HG02943 (cell line): ENCODE results near the gene PCDHGA1.
A peak's percentile ranks its signal among the peaks of the same experiment; 100 is the strongest.

Experiments used
- ATAC-seq: cut with Tn5 transposase; IDR thresholded peaks from one replicate; pipeline ENCODE4 v1.9.1; 2021; ENCODE audit warnings: mild to moderate bottlenecking, low read depth, moderate library complexity; ENCODE audit not compliant: unreplicated experiment

Gene PCDHGA1

GRCh38 chr5:141488591-141489561, 158.6 kb downstream of the PCDHGA1 start, which contains the start of gene PCDHGC5:
PCDHGC5 (plus strand) TSS chr5:141489081; CDS start chr5:141489241, 160 bp downstream.
- ATAC-seq = no peak

GRCh38 chr5:141489841-141490240, 159.5 kb downstream of the PCDHGA1 start:
- ATAC-seq = no peak

- no peak for ATAC-seq
Measured at GRCh38 chr5:141490271-141490670, 160.0 kb downstream of the PCDHGA1 start.

DNA sequence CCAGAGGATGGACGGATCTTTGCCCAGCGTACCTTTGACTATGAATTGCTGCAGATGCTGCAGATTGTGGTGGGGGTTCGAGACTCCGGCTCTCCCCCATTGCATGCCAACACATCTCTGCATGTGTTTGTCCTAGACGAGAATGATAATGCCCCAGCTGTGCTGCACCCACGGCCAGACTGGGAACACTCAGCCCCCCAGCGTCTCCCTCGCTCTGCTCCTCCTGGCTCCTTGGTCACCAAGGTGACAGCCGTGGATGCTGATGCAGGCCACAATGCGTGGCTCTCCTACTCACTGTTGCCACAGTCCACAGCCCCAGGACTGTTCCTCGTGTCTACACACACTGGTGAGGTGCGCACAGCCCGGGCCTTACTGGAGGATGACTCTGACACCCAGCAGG, 160.5 kb downstream of the PCDHGA1 start:
- no peak for ATAC-seq

GRCh38 chr5:141491323-141492167, 161.2 kb downstream of the PCDHGA1 start:
- no peak for ATAC-seq

DNA sequence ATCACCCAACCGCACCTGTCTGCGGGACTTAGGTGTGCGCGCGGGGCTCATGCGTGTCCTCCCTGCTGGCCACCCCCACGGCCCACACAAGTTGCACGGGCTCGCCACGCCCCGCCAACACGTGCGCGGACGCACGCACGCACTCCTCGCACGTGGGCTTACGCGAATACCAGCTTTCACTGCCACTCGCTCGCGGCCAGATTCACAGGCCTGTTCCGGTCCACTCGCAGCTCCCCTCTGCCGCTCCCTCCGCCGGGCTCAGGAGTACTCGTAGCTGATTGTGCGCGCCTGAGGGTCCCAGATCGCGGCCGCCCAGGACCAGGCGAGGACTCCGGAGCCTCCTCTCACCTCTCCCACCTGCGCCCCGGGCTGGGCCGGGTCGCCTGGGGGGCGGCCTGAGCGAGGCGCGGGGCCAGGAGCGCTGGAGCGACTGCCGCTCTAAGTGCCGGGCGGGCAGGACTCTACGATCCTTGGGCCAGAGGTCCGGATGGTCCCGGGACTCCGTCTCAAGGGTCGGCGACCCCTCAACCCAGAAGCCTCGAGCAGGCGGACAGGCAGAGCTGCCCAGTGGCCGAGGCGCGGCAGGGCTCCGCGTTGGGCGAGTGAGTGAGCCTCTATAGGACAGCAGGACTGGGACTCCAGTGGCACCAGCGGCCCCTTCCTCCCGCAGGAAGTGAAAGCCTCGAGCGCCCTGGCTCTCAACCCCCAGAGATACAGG, 162.0 kb downstream of the PCDHGA1 start:
- no peak for ATAC-seq

GRCh38 chr5:141493500-141494422, 163.4 kb downstream of the PCDHGA1 start:
- no peak for ATAC-seq

DNA sequence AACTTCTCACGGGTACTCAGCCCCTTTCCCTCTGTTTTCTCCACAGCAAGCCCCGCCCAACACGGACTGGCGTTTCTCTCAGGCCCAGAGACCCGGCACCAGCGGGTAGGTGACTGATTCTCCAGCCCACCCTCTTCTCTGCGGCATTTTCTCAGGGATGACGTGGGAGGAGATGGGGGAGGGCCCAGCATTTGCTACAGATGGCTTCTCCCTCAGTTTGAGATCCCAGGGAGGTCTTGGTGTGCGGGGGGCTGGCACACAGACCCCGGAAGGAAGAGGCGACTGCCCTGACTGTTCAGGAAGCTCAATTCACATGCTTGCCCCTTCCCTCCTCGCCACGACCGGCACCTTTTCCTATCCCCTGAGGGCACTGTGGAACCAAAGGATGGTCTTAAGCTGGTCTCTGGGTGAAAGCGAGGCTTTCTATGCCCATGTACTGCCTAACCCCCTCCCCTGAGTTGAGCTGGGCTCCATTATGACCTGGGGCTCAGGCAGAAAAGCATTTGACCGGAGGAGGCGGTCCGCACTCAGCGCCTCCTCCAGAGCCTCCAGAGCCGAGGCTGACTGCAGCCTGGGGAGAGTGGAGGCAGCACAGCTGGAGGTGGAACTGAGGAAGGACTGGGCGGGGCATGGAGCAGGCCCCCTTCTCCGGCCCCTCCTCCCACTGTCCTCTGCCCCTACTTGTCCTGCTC, 164.6 kb downstream of the PCDHGA1 start:
- ATAC-seq = no peak

DNA sequence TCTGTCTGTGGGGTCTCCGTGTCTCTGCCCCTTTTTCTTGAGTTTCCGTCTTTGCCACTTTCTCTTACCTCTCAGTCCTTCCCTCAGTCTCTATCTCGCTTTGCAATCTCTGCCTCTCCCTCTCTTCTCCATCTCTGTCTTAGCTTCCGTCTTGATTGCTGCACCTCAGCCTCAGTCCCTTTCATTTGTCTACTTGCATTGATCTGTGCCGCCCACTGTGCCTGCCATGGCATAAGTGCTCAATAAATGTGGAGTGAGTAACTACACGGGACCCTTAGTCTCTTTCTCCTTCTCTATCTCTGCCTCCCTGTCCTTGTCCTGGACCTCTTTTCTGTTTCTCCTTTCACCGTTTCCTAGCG, 165.1 kb downstream of the PCDHGA1 start:
- no peak for ATAC-seq

DNA sequence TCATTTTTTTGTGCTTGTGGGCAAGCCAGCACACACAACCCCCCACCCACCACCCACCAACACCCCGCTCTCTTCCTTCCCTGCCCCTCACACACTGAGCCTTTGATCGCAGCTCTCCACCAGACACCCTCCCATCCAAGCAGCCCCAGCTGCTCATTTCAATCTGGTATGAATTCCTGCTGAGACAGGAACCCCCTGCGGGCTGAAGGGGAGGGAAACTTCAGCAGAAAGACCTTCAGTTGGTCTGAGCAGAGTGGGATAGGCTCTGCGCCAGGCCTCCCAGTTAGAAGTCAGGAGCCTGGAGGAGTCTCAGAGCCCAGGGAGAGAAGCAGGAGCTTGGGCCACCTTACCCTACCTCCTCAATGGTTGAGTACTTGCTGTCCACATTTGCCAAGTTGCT, 165.7 kb downstream of the PCDHGA1 start:
- ATAC-seq = no peak

DNA sequence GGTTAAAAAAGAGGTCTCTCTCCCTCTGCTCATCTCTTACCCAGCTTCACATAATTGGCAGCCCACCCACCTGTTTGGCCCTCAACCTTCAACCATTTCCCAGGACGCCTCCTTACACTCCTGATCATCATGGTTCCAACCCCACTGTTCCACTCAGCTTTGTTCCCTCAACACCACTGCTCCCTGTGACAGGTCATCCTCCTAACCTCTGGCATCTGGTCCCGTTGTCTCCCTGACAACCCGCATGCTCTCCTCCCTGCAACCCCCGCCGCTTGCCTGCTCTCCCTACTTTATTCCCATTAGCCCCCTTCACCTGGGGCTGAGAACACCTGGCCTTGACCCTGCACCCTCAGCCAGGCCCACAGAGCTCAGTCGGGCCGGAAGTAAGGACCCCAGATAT, 171.4 kb downstream of the PCDHGA1 start:
- no peak for ATAC-seq

- no peak for ATAC-seq
Measured at GRCh38 chr5:141503681-141504080, 173.4 kb downstream of the PCDHGA1 start.

- no peak for ATAC-seq
Measured at GRCh38 chr5:141504216-141504615, 173.9 kb downstream of the PCDHGA1 start.

- no peak for ATAC-seq
Measured at GRCh38 chr5:141506381-141507155, 176.3 kb downstream of the PCDHGA1 start.

- ATAC-seq = peak; percentile 49
Measured at GRCh38 chr5:141507387-141508091, 177.2 kb downstream of the PCDHGA1 start.

DNA sequence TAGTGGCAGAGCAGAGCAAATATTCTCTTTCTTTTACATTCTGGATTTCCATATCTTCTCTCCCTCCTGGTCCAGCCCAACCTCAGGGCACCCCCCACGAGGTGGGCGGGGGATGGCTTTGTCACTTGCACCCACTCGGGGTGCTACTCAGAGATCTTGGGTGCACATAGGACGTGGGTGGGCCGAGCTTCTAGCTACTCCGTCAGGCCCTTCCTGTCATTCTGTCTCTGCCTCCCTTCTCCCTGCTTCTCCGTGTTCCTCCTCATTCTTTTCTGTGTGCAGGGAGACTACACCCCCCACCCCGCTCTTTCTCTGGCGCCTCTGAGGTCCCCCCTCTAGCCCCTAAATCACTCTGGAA, 178.1 kb downstream of the PCDHGA1 start:
- no peak for ATAC-seq

- ATAC-seq = no peak
Measured at GRCh38 chr5:141508798-141509611, 178.7 kb downstream of the PCDHGA1 start.
